ENCODE data around the gene TLR9.
"Not testable (repeated sequence)": the region's sequence is repeated elsewhere in the genome, so short reads cannot be mapped to it uniquely, and the experiment has no call there.

Gene TLR9

GRCh38 chr3:52195291-52195597 lies 30.2 kb downstream of the TLR9 start:
- no peak for DNase-seq (ENCODE audit: low spot score)

- no peak for DNase-seq (ENCODE audit: low spot score)
Observed at GRCh38 chr3:52194485-52195290, 30.8 kb downstream of the TLR9 start.

- no peak for DNase-seq (ENCODE audit: low spot score)
Observed at GRCh38 chr3:52193065-52193464, 32.4 kb downstream of the TLR9 start.

DNA sequence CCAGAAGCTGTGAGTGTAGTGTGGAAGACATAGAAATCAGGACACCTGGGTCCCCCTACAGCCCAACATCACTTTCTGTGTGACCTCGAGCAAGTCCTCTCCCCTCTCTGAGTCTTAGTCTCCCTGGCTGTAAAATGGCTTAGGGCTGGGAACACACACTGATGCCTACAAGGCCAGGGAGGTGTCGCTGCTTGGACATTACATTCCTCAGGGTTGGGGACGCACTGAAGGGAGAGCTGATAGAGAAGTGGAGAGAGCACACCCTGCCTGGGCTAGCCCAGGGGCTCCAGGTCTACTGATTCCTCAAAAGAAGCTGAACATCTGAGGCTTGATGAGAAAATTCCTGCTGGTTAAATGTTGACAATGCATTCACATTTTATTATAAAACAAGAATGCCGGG lies 33.8 kb downstream of the TLR9 start:
- DNase-seq (ENCODE audit: low spot score), result no peak

GRCh38 chr3:52190294-52191074 lies 35.0 kb downstream of the TLR9 start:
- no peak for DNase-seq (ENCODE audit: low spot score)

DNA sequence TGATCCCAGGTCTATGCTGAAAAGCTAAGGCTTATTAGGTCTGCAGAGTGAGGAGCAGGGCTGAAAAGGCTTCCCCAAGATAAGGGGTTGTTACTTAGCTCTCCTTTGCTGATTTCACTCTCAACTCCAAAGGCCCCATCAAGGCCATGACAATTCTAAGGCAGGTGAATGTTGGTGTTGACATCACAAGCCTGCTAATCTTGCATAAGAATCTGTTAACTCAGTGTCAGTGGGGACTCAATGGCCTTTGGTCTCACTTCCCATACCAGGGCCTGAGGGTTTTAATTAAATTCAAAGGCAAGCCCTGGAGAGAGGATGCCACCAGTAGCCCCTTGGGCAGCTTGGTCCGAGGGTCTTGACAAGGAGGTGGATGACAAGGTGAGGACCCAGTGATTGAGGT lies 36.9 kb downstream of the TLR9 start:
- no peak for DNase-seq (ENCODE audit: low spot score)

GRCh38 chr3:52186729-52187128 lies 38.7 kb downstream of the TLR9 start:
- no peak for DNase-seq (ENCODE audit: low spot score)

GRCh38 chr3:52185837-52186236 lies 39.6 kb downstream of the TLR9 start:
- DNase-seq (ENCODE audit: low spot score), result no peak

GRCh38 chr3:52185311-52185710 lies 40.1 kb downstream of the TLR9 start:
- DNase-seq (ENCODE audit: low spot score), result no peak

GRCh38 chr3:52184690-52185089 lies 40.8 kb downstream of the TLR9 start:
- no peak for DNase-seq (ENCODE audit: low spot score)

DNA sequence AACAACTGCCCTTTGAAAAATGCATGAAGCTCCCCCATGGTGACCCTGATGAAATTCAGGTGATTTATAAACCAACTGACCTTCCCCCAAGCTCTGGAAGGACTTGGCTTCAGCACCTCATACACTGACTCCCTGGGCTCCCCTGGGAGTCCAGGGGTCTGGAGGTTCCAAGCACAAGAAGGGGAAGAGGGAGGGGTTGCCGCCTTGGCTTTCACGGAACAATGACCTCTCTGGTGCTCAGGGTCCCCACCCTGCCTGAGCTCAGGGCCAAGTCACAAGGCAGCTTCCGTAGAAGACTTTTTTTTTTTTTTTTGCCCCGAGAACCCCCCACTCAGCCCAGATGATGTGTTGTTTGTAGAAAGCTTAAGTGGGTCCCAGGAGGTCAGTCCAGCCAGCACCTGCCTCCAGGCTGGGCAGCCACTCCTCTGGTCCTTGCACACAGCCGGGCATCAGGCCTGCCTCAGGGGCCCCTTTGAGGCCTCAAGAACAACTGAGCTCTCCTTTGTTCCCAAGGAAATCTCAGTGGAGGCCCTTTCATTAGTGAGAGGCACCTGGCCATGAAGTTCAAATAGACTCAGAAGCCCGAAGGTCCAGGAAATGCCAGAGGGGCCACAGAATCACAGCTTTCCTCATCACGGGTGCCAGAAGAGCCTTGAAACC lies 41.5 kb downstream of the TLR9 start:
- no peak for DNase-seq (ENCODE audit: low spot score)

DNA sequence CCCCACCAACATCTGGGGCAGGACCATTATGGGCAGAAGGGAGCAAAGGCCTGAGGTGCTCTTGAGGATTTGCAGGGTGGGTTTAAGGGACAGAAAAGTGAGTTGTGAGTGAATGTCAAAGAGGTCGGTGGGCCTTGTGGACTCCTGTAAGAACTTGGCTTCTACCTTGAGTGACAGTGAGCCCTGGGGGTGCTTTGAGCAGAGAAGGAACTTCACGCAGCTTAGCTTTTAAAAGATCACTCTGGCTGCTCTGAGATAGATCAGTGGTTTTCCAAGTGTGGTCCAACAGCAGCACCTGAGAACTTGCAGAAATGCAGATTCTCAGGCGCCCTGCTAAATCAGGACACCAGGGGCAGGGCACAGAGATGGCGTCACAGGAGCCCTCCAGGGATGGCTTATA lies 42.8 kb downstream of the TLR9 start:
- no peak for DNase-seq (ENCODE audit: low spot score)

DNA sequence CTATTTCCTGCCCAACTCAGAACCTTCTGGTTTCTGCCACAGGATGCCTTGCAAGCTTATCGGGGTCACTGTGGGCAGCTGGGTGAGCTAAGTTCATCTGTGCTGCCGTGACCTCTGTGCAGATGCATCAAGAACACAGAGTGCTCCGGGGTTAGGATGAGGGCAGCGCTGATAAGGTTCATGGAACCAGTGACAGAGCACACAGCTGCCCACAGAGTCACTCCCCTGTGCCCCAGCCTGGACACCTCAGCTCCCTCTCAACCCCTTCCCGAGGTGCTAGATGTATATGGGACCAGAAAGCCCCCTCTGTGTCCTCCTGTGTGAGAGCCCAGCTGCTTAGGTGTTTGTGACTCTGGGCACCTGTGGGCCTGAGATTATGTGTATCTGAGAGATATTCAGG lies 43.2 kb downstream of the TLR9 start:
- no peak for DNase-seq (ENCODE audit: low spot score)

DNA sequence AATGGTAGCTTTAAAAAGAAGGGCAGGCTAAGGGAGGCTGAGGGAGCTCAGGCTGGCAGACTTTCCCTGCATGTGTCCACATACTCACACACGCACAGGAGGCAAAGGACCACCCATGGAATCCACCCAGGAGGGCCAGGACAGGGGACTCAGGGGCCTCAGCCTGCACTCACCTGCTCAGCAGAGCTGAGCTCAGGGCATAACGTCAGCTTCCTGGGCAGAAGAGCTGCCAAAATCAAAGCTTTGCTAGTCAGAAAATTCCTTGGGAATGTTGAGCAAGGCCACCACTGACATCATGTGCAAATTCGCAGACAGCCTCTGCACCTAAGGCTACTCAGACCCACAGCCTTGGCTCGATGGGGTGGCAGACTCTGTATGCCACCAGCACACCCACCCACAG lies 43.9 kb downstream of the TLR9 start:
- no peak for DNase-seq (ENCODE audit: low spot score)

- no peak for DNase-seq (ENCODE audit: low spot score)
Observed at GRCh38 chr3:52178537-52178936, 46.9 kb downstream of the TLR9 start.

- not testable (repeated sequence) for DNase-seq (ENCODE audit: low spot score)
Observed at GRCh38 chr3:52178126-52178525, 47.3 kb downstream of the TLR9 start.

DNA sequence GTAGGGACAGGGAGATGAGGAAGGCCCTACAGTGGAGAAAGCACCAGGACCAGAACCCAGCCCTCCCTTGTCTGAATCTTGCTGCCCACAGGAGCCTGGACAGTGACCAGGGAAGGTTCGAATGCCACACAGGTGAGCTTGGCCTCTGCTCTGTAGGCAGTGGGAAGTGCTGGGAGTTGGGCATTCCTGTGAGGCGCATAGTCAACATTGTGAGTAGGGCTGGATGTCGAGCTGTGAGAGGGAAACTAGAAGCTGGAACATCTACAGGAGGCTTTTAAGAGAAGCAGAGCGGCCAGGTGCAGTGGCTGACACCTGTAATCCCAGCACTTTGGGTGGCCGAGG lies 47.8 kb downstream of the TLR9 start:
- no peak for DNase-seq (ENCODE audit: low spot score)

- no peak for DNase-seq (ENCODE audit: low spot score)
Observed at GRCh38 chr3:52176951-52177700, 48.3 kb downstream of the TLR9 start.

GRCh38 chr3:52176180-52176752 lies 49.2 kb downstream of the TLR9 start:
- no peak for DNase-seq (ENCODE audit: low spot score)

DNA sequence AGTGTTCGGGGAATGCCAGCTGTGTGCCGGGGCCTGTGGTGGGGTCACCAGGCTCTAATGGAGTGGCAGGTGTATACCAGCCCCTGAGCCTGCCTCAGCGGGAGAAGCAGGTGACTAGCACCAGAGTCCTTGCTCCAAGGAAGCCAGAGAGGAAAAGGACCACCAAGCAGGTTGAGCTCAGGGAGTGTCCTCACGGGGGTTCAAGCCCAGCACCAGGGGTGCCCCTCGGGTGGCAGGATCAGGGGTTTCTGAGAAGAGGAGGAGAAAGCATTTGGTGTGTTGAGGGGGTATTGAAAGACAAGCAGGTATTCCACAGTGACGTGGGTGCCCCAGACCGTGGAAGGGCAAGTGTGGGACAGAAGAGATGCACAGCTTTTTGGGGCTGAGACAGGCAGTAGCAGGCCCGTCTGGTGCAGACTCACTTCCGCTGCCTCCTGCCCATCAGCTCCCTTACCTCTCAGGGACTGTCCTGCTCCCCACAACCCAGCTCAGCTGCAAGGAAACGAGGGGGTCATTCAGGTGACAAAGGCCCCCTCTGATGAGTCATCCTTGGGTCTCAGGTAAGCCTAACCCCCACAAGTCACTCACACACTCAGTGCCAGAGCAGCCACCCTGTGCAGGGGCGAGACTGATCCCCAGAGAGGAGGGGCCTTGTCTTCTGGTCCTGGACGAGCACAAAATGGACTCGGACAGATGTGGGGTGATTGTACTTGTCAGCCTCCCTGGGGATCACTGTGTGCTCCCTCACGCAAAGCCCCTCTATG lies 49.8 kb downstream of the TLR9 start:
- DNase-seq (ENCODE audit: low spot score), result no peak

- DNase-seq (ENCODE audit: low spot score), result no peak
Observed at GRCh38 chr3:52174896-52175295, 50.5 kb downstream of the TLR9 start.

Measured in CD4-positive, alpha-beta T cell treated with Interleukin-6 at 100 ng/mL for 8 hours (primary cell).